HEK293 (cell line): ENCODE results near the gene SIM2.

Experiments
- CTCF ChIA-PET: fragments of 350-600 bp; formaldehyde crosslinking; extraction: SDS; loops from one replicate; lab custom pipeline; 2021; ENCODE audit warnings: antibody characterized with exemption; lab: Yijun Ruan, JAX
- POLR2A ChIA-PET: fragments of 300-600 bp; formaldehyde crosslinking; extraction: SDS; loops from one replicate; lab custom pipeline; 2020; ENCODE audit warnings: antibody characterized with exemption, inconsistent platforms; lab: Yijun Ruan, JAX
- H3K27ac ChIP-seq: fragments of 200-500 bp; sonication (Bioruptor generic); 2 replicates; pipeline ENCODE4 v1.5.1; 2014; ENCODE audit warnings: low read depth, low read length, control low read depth, inconsistent platforms; ENCODE audit errors: extremely low read depth
- H3K36me3 ChIP-seq, 2 experiments: fragments of 200-500 bp in 1 of 2; sonication (Bioruptor generic) in 1 of 2; 1 replicate in 1 of 2; 2 replicates in 1 of 2; pipeline ENCODE4 v1.5.1; 2014 to 2017; ENCODE audit warnings: inconsistent platforms in 2 of 2, low read length in 2 of 2; ENCODE audit not compliant: control insufficient read depth in 2 of 2, insufficient read depth in 1 of 2
- H3K4me1 ChIP-seq: fragments of 200-500 bp; sonication (Bioruptor generic); 2 replicates; pipeline ENCODE4 v1.5.1; 2014; ENCODE audit warnings: mild to moderate bottlenecking, low read length, inconsistent platforms; ENCODE audit not compliant: control insufficient read depth, insufficient read depth
- H3K4me3 ChIP-seq: 2 replicates; pipeline ENCODE4 v1.5.1; 2011; ENCODE audit warnings: low read depth, mild to moderate bottlenecking, control low read depth, low read length, moderate library complexity
- H3K9me3 ChIP-seq: fragments of 200-500 bp; sonication (Bioruptor generic); 2 replicates; pipeline ENCODE4 v1.5.1; 2014; ENCODE audit warnings: low read depth, low read length, inconsistent platforms; ENCODE audit not compliant: control insufficient read depth, insufficient read depth
- BCL11B ChIP-seq: fragments of 450-650 bp; formaldehyde crosslinking; IDR thresholded peaks from 2 replicates; pipeline ENCODE4 v1.5.1; 2016; ENCODE audit warnings: low read depth, missing biosample characterization, missing genetic modification characterization
- KLF1 ChIP-seq: fragments of 450-650 bp; formaldehyde crosslinking; IDR thresholded peaks from 2 replicates; pipeline ENCODE4 v1.5.1; 2016; ENCODE audit warnings: missing biosample characterization, missing genetic modification characterization
- MEIS1 ChIP-seq: sonication (generic); formaldehyde crosslinking; IDR thresholded peaks from 2 replicates; pipeline ENCODE4 v1.8.1; 2022; ENCODE audit warnings: missing genetic modification reagents, mild to moderate bottlenecking, borderline replicate concordance
- SCRT2 ChIP-seq: fragments of 450-650 bp; formaldehyde crosslinking; IDR thresholded peaks from 2 replicates; pipeline ENCODE4 v1.5.1; 2016; ENCODE audit warnings: missing biosample characterization, missing genetic modification characterization
- ZEB2 ChIP-seq: fragments of 450-650 bp; formaldehyde crosslinking; IDR thresholded peaks from 2 replicates; pipeline ENCODE4 v1.5.1; 2016; ENCODE audit warnings: missing biosample characterization, missing genetic modification characterization
- ZNF184 ChIP-seq: fragments of 450-650 bp; IDR thresholded peaks from 2 replicates; pipeline ENCODE4 v1.5.1; 2018; ENCODE audit warnings: missing biosample characterization, mild to moderate bottlenecking, missing genetic modification characterization
- ZNF354C ChIP-seq: fragments of 450-650 bp; formaldehyde crosslinking; IDR thresholded peaks from 2 replicates; pipeline ENCODE4 v1.5.1; 2016; ENCODE audit warnings: missing biosample characterization, missing genetic modification characterization, low read depth, borderline replicate concordance
- ZNF366 ChIP-seq: fragments of 450-650 bp; formaldehyde crosslinking; conservative IDR thresholded peaks from 2 replicates; pipeline ENCODE4 v1.5.1; 2016; ENCODE audit warnings: missing biosample characterization, missing genetic modification characterization
- ZNF391 ChIP-seq: fragments of 450-650 bp; formaldehyde crosslinking; IDR thresholded peaks from 2 replicates; pipeline ENCODE4 v1.5.1; 2016; ENCODE audit warnings: low read depth, missing biosample characterization, missing genetic modification characterization, borderline replicate concordance
- ZNF404 ChIP-seq: fragments of 450-650 bp; formaldehyde crosslinking; IDR thresholded peaks from 2 replicates; pipeline ENCODE4 v1.5.1; 2017; ENCODE audit warnings: missing biosample characterization, missing genetic modification characterization
- ZNF473 ChIP-seq: fragments of 450-650 bp; formaldehyde crosslinking; IDR thresholded peaks from 2 replicates; pipeline ENCODE4 v1.5.1; 2017; ENCODE audit warnings: missing biosample characterization, missing genetic modification characterization
- ZNF48 ChIP-seq: fragments of 450-650 bp; formaldehyde crosslinking; IDR thresholded peaks from 2 replicates; pipeline ENCODE4 v1.5.1; 2016; ENCODE audit warnings: missing biosample characterization, missing genetic modification characterization
- ZNF530 ChIP-seq: fragments of 450-650 bp; formaldehyde crosslinking; IDR thresholded peaks from 2 replicates; pipeline ENCODE4 v1.5.1; 2016; ENCODE audit warnings: low read depth, missing biosample characterization, missing genetic modification characterization
- ZNF585B ChIP-seq: fragments of 450-650 bp; formaldehyde crosslinking; IDR thresholded peaks from 2 replicates; pipeline ENCODE4 v1.5.1; 2016; ENCODE audit warnings: missing biosample characterization, missing genetic modification characterization
- ZNF600 ChIP-seq: fragments of 450-650 bp; formaldehyde crosslinking; IDR thresholded peaks from 2 replicates; pipeline ENCODE4 v1.5.1; 2016; ENCODE audit warnings: missing biosample characterization, missing genetic modification characterization
- ZNF610 ChIP-seq: fragments of 450-650 bp; formaldehyde crosslinking; IDR thresholded peaks from 2 replicates; pipeline ENCODE4 v1.5.1; 2016; ENCODE audit warnings: missing biosample characterization, missing genetic modification characterization, borderline replicate concordance
- ZNF658 ChIP-seq: fragments of 450-650 bp; formaldehyde crosslinking; IDR thresholded peaks from 2 replicates; pipeline ENCODE4; 2016; ENCODE audit warnings: missing biosample characterization, missing genetic modification characterization
- ZNF660 ChIP-seq: fragments of 450-650 bp; IDR thresholded peaks from 2 replicates; pipeline ENCODE4 v1.5.1; 2018; ENCODE audit warnings: missing biosample characterization, mild to moderate bottlenecking, missing genetic modification characterization
- ZNF664 ChIP-seq: fragments of 450-650 bp; formaldehyde crosslinking; IDR thresholded peaks from 2 replicates; pipeline ENCODE4 v1.5.1; 2016; ENCODE audit warnings: missing biosample characterization, missing genetic modification characterization
- ZNF670 ChIP-seq: fragments of 450-650 bp; formaldehyde crosslinking; IDR thresholded peaks from 2 replicates; pipeline ENCODE4 v1.5.1; 2016; ENCODE audit warnings: missing biosample characterization, missing genetic modification characterization, low read depth
- ZSCAN16 ChIP-seq: fragments of 450-650 bp; formaldehyde crosslinking; IDR thresholded peaks from 2 replicates; pipeline ENCODE4 v1.5.1; 2016; ENCODE audit warnings: missing biosample characterization, missing genetic modification characterization
- ZXDB ChIP-seq: fragments of 450-650 bp; formaldehyde crosslinking; IDR thresholded peaks from 2 replicates; pipeline ENCODE4 v1.5.1; 2016; ENCODE audit warnings: missing biosample characterization, missing genetic modification characterization
- TF ChIP-seq, protein P1 (sequence below): fragments of 450-650 bp; formaldehyde crosslinking; IDR thresholded peaks from 2 replicates; pipeline ENCODE4 v1.5.1; 2016; ENCODE audit warnings: missing biosample characterization, missing genetic modification characterization
- TF ChIP-seq, protein P2 (sequence below): fragments of 450-650 bp; formaldehyde crosslinking; IDR thresholded peaks from 2 replicates; pipeline ENCODE4 v1.5.1; 2017; ENCODE audit warnings: missing biosample characterization, missing genetic modification characterization
- TF ChIP-seq, protein P3 (sequence below): fragments of 450-650 bp; formaldehyde crosslinking; IDR thresholded peaks from 2 replicates; pipeline ENCODE4 v1.5.1; 2016; ENCODE audit warnings: missing biosample characterization, missing genetic modification characterization

SIM2 gene

DNA sequence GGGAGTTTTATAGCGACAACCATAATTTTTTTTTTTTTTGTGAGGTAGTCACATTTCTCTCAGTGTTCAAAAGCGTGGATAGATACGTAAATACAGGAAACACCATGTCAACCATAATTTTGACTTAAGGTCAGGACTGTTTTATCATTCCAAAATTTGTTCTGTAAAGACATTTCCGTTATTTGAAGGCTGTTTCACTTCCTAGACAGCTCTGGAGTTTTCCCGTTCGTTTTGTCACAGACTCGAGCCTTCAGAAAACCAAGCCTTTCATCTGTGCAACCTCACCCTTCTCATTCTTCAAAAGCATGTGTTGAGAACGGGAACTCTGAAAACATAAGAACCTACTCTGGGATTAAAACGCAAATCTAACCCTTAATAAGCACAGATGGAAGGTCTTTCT lies 17.9 kb downstream of the SIM2 start:
- peaks cover 0 to 39% of the 10 kb centered on the region in 2 experiments; a peak in 2 of 3 replicates for H3K36me3 ChIP-seq
- ChIA-PET POLR2A (no interaction called here), CTCF (interaction anchor here (0.5 to 2.1 kb wide), 8 partner anchors 15 to 304 kb away, joined by 3 to 8 read pairs (median 4); no protein-coding TSS in a partner anchor)
- no peaks in the 10 kb centered on the region for H3K4me1 ChIP-seq
- H3K27ac ChIP-seq = no peak overlapping the region
- H3K4me3 ChIP-seq = no peak overlapping the region
- TF ChIP-seq ZNF585B (tag by site-specific recombination) (no peak), ZSCAN16 (tag by site-specific recombination) (no peak), SCRT2 (no peak), ZNF600 (tag by site-specific recombination) (no peak), ZNF660 (tag by site-specific recombination) (no peak), ZNF184 (no peak), ZNF366 (tag by site-specific recombination) (no peak), ZNF610 (tag by site-specific recombination) (no peak)
- H3K9me3 ChIP-seq = no peaks in the 10 kb centered on the region

- H3K4me1 ChIP-seq = no peaks in the 10 kb centered on the region
- no peak overlapping the region for H3K4me3 ChIP-seq
- no peak overlapping the region for H3K27ac ChIP-seq
- peaks cover 0 to 34% of the 10 kb centered on the region in 2 experiments; a peak in 2 of 3 replicates for H3K36me3 ChIP-seq
- POLR2A ChIA-PET = interaction anchor here (1.0 kb wide), 1 partner anchor 16 kb away, joined by 3 read pairs; no protein-coding TSS in a partner anchor
- CTCF ChIA-PET = interaction anchor here (1.1 kb wide), 1 partner anchor 210 kb away, joined by 3 read pairs; no protein-coding TSS in a partner anchor
- TF ChIP-seq ZNF473 (tag by site-specific recombination) (no peak), ZNF530 (tag by site-specific recombination) (no peak), ZNF391 (tag by site-specific recombination) (no peak)
- no peaks in the 10 kb centered on the region for H3K9me3 ChIP-seq
Measured at GRCh38 chr21:36717976-36718375, 19.1 kb downstream of the SIM2 start.

- Histone ChIP-seq H3K9me3 (no peaks in the 10 kb centered on the region), H3K36me3 (peaks cover 0 to 39% of the 10 kb centered on the region in 2 experiments; a peak in 2 of 3 replicates), H3K27ac (no peak overlapping the region), H3K4me1 (no peaks in the 10 kb centered on the region), H3K4me3 (no peak overlapping the region)
- ChIA-PET POLR2A (interaction anchor here (0.9 kb wide), 1 partner anchor 8 kb away, joined by 3 read pairs; no protein-coding TSS in a partner anchor), CTCF (interaction anchor here (0.5 to 1.2 kb wide), 2 partner anchors 30 to 136 kb away, joined by 3 to 4 read pairs; no protein-coding TSS in a partner anchor)
- TF ChIP-seq KLF1 (tag by site-specific recombination) = peak; percentile 95
- TF ChIP-seq ZNF354C (tag by site-specific recombination) = no peak
- TF ChIP-seq, protein P1, sequence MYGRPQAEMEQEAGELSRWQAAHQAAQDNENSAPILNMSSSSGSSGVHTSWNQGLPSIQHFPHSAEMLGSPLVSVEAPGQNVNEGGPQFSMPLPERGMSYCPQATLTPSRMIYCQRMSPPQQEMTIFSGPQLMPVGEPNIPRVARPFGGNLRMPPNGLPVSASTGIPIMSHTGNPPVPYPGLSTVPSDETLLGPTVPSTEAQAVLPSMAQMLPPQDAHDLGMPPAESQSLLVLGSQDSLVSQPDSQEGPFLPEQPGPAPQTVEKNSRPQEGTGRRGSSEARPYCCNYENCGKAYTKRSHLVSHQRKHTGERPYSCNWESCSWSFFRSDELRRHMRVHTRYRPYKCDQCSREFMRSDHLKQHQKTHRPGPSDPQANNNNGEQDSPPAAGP (tag by site-specific recombination) = peak; percentile 36; the same call in 1 of the 2 replicates
Measured at GRCh38 chr21:36718951-36719501, 20.1 kb downstream of the SIM2 start.

- peaks cover 0 to 36% of the 10 kb centered on the region in 2 experiments; a peak in 2 of 3 replicates for H3K36me3 ChIP-seq
- no peak overlapping the region for H3K27ac ChIP-seq
- H3K9me3 ChIP-seq = no peaks in the 10 kb centered on the region
- POLR2A ChIA-PET = interaction anchor here (0.9 kb wide), 1 partner anchor 9 kb away, joined by 3 read pairs; no protein-coding TSS in a partner anchor
- H3K4me3 ChIP-seq = no peak overlapping the region
- no peaks in the 10 kb centered on the region for H3K4me1 ChIP-seq
- CTCF ChIA-PET = interaction anchor here (0.5 to 1.2 kb wide), 4 partner anchors 87 to 218 kb away, joined by 3 to 4 read pairs (median 4); no protein-coding TSS in a partner anchor
- TF ChIP-seq ZNF48 (tag by site-specific recombination) = no peak
- TF ChIP-seq ZEB2 (tag by site-specific recombination) = no peak
- TF ChIP-seq BCL11B (tag by site-specific recombination) = no peak
- no peak for TF ChIP-seq ZNF658 (tag by site-specific recombination)
- TF ChIP-seq, protein P2, sequence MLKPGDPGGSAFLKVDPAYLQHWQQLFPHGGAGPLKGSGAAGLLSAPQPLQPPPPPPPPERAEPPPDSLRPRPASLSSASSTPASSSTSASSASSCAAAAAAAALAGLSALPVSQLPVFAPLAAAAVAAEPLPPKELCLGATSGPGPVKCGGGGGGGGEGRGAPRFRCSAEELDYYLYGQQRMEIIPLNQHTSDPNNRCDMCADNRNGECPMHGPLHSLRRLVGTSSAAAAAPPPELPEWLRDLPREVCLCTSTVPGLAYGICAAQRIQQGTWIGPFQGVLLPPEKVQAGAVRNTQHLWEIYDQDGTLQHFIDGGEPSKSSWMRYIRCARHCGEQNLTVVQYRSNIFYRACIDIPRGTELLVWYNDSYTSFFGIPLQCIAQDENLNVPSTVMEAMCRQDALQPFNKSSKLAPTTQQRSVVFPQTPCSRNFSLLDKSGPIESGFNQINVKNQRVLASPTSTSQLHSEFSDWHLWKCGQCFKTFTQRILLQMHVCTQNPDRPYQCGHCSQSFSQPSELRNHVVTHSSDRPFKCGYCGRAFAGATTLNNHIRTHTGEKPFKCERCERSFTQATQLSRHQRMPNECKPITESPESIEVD (tag by site-specific recombination) = no peak
- no peak for TF ChIP-seq ZNF664 (tag by site-specific recombination)
- TF ChIP-seq, protein P3, sequence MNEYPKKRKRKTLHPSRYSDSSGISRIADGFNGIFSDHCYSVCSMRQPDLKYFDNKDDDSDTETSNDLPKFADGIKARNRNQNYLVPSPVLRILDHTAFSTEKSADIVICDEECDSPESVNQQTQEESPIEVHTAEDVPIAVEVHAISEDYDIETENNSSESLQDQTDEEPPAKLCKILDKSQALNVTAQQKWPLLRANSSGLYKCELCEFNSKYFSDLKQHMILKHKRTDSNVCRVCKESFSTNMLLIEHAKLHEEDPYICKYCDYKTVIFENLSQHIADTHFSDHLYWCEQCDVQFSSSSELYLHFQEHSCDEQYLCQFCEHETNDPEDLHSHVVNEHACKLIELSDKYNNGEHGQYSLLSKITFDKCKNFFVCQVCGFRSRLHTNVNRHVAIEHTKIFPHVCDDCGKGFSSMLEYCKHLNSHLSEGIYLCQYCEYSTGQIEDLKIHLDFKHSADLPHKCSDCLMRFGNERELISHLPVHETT (tag by site-specific recombination) = no peak
- TF ChIP-seq ZNF585B (tag by site-specific recombination) = no peak
- no peak for TF ChIP-seq MEIS1
- TF ChIP-seq ZNF670 (tag by site-specific recombination) = no peak
- no peak for TF ChIP-seq ZNF404
- TF ChIP-seq ZXDB (tag by site-specific recombination) = no peak
Measured at GRCh38 chr21:36719614-36720013, 20.7 kb downstream of the SIM2 start.
